Fibroblast of mammary gland (primary cell): ENCODE results near the gene MYH14.

Experiments
- DNase-seq: peaks from one replicate; pipeline ENCODE4 v3.0.0-alpha.2; 2010; ENCODE audit warnings: low read depth
- H3K4me3 ChIP-seq: 2 replicates; pipeline ENCODE4 v1.5.1; 2011; ENCODE audit warnings: low read depth, mild to moderate bottlenecking, low read length, moderate library complexity; ENCODE audit not compliant: control insufficient read depth
- CTCF ChIP-seq: conservative IDR thresholded peaks from 2 replicates; pipeline ENCODE4 v1.5.1; 2011; ENCODE audit warnings: low read depth, low read length, inconsistent platforms; ENCODE audit not compliant: control insufficient read depth, insufficient read depth

MYH14 gene

GRCh38 chr19:50268501-50268900, 65.1 kb downstream of the MYH14 start:
- TF ChIP-seq CTCF, result no peak
- no peak for DNase-seq
- H3K4me3 ChIP-seq, result no peak overlapping the region

GRCh38 chr19:50269653-50270052, 66.2 kb downstream of the MYH14 start:
- DNase-seq, result no peak
- TF ChIP-seq CTCF, result no peak

GRCh38 chr19:50272263-50272897, 69.0 kb downstream of the MYH14 start:
- H3K4me3 ChIP-seq, result no peak overlapping the region
- no peak for DNase-seq
- no peak for TF ChIP-seq CTCF

More at GRCh38 chr19:50269653-50270052, 66.2 kb downstream of the MYH14 start:
- no peak overlapping the region for H3K4me3 ChIP-seq

GRCh38 chr19:50273821-50274220, 70.4 kb downstream of the MYH14 start:
- no peak for DNase-seq
- no peak for TF ChIP-seq CTCF
- H3K4me3 ChIP-seq, result no peak overlapping the region

GRCh38 chr19:50275577-50276368, 72.4 kb downstream of the MYH14 start:
- H3K4me3 ChIP-seq, result no peak overlapping the region
- no peak for TF ChIP-seq CTCF
- no peak for DNase-seq

GRCh38 chr19:50276370-50277063, 73.1 kb downstream of the MYH14 start:
- no peak overlapping the region for H3K4me3 ChIP-seq
- DNase-seq, result no peak
- no peak for TF ChIP-seq CTCF
